Measurements from ENCODE around the gene SMCR8. TPM values are rescaled to one million over a fixed set of nuclear protein-coding genes. Genes with fewer than 3 reads are reported as not detected.
A peak's percentile ranks its signal among the peaks of the same experiment; 100 is the strongest.

The SMCR8 gene
- total RNA-seq, 4 donors from 2014 or later = 16.7 to 25.5 (median 22.4) TPM

- peaks cover 81% of the 10 kb centered on the region for H3K36me3 ChIP-seq
These were observed 28.9 kb downstream of the SMCR8 start for GRCh38 chr17:18344021-18344420.

DNA sequence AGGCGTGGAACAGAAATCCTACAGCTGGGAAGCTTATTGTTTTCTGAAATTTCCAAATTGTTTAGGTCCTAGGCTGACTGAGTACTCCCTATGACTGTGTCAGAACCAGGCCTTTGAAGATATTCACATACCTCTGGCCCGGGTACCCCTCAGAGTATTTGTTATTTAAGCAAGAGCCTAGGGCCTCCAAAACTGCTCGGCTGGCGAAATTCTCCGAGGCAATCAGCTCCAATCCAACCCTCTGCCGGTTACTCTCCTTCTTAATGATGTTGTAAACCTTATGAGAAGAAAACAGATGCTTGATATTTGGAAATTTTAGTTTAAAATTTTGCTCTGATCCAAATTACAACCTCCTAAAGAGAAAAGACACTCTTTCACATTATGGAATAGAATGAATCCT lies 38.4 kb downstream of the SMCR8 start:
- Histone ChIP-seq H3K4me1 (no peaks in the 10 kb centered on the region), H3K4me3 (no peak overlapping the region), H3K27me3 (no peaks in the 10 kb centered on the region), H3K27ac (no peak overlapping the region), H3K36me3 (peaks cover 64% of the 10 kb centered on the region), H3K9me3 (no peaks in the 10 kb centered on the region)
- WGBS = 94% methylated on average over 6 of the region's 6 CpGs
- TF ChIP-seq POLR2A (IDR thresholded peaks at IDR 0.05) (no peak), EP300 (IDR thresholded peaks at IDR 0.05) (no peak), POLR2AphosphoS5 (IDR thresholded peaks at IDR 0.05) (no peak)
- TF ChIP-seq, protein P1, sequence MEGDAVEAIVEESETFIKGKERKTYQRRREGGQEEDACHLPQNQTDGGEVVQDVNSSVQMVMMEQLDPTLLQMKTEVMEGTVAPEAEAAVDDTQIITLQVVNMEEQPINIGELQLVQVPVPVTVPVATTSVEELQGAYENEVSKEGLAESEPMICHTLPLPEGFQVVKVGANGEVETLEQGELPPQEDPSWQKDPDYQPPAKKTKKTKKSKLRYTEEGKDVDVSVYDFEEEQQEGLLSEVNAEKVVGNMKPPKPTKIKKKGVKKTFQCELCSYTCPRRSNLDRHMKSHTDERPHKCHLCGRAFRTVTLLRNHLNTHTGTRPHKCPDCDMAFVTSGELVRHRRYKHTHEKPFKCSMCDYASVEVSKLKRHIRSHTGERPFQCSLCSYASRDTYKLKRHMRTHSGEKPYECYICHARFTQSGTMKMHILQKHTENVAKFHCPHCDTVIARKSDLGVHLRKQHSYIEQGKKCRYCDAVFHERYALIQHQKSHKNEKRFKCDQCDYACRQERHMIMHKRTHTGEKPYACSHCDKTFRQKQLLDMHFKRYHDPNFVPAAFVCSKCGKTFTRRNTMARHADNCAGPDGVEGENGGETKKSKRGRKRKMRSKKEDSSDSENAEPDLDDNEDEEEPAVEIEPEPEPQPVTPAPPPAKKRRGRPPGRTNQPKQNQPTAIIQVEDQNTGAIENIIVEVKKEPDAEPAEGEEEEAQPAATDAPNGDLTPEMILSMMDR (IDR thresholded peaks at IDR 0.05) = no peak
- DNase-seq (ENCODE audit: low spot score in 2 of 2) = no peak

More at GRCh38 chr17:18344021-18344420, 28.9 kb downstream of the SMCR8 start:
- Histone ChIP-seq H3K27me3 (no peaks in the 10 kb centered on the region), H3K9me3 (no peaks in the 10 kb centered on the region), H3K4me1 (no peaks in the 10 kb centered on the region), H3K4me3 (no peak overlapping the region), H3K27ac (no peak overlapping the region)
- DNase-seq (ENCODE audit: low spot score in 2 of 2) = no peak
- TF ChIP-seq EP300 (IDR thresholded peaks at IDR 0.05) (no peak), POLR2AphosphoS5 (IDR thresholded peaks at IDR 0.05) (no peak), POLR2A (IDR thresholded peaks at IDR 0.05) (no peak)
- TF ChIP-seq, protein P1 (IDR thresholded peaks at IDR 0.05) = no peak
- WGBS = 80% methylated on average over 5 of the region's 5 CpGs

DNA sequence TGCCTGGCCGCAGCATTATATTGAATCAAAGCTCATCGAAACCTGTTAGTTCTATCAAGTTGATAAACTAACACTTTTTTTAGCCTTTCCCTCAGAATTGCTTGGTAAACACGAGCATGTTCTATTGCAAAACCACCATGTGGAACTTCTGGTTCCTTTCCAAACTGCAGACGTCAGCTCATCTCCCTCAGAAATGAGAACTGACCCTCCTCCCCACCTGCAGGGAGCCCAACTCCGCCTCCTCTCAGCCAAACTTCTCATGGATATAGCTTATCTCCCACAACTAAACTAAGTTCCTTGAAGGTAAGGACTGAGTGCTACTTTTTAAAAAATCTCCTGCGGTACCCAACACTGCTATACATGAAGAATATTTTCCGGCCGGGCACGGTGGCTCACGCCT lies 41.5 kb downstream of the SMCR8 start:
- TF ChIP-seq EP300 (IDR thresholded peaks at IDR 0.05) = no peak
- TF ChIP-seq, protein P1 (IDR thresholded peaks at IDR 0.05) = no peak
- TF ChIP-seq POLR2AphosphoS5 (IDR thresholded peaks at IDR 0.05) = no peak
- TF ChIP-seq POLR2A (IDR thresholded peaks at IDR 0.05) = no peak
- DNase-seq (ENCODE audit: low spot score in 2 of 2) = peak in 1 of 2 donors; percentile 76
- WGBS = 84% methylated on average over 7 of the region's 10 CpGs
- H3K27me3 ChIP-seq = no peaks in the 10 kb centered on the region
- H3K36me3 ChIP-seq = peaks cover 47% of the 10 kb centered on the region
- no peak overlapping the region for H3K4me3 ChIP-seq
- H3K27ac ChIP-seq = peak overlapping the region; percentile 64
- peaks cover 2% of the 10 kb centered on the region for H3K4me1 ChIP-seq
- no peaks in the 10 kb centered on the region for H3K9me3 ChIP-seq

DNA sequence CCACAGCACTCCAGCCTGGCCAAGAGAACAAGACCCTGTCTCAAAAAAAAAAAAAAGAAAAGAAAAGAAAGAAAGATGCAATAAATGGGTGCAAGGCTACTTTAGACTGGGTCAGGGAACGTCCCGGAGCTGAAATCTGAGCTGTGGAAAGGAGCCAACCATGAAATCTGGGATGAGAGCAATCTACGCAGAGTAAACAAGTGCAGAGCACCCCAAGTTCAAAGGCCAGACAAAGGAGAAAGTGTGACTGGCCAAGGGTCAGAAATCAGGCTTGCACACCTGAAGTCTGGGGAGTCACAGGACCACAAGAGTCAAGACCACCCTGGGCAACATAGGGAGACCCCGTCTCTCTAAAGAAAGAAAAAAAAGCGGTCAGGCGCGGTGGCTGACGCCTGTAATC lies 45.4 kb downstream of the SMCR8 start:
- TF ChIP-seq EP300 (IDR thresholded peaks at IDR 0.05) (no peak), POLR2AphosphoS5 (IDR thresholded peaks at IDR 0.05) (no peak), POLR2A (IDR thresholded peaks at IDR 0.05) (no peak)
- TF ChIP-seq, protein P1 (IDR thresholded peaks at IDR 0.05) = no peak

DNA sequence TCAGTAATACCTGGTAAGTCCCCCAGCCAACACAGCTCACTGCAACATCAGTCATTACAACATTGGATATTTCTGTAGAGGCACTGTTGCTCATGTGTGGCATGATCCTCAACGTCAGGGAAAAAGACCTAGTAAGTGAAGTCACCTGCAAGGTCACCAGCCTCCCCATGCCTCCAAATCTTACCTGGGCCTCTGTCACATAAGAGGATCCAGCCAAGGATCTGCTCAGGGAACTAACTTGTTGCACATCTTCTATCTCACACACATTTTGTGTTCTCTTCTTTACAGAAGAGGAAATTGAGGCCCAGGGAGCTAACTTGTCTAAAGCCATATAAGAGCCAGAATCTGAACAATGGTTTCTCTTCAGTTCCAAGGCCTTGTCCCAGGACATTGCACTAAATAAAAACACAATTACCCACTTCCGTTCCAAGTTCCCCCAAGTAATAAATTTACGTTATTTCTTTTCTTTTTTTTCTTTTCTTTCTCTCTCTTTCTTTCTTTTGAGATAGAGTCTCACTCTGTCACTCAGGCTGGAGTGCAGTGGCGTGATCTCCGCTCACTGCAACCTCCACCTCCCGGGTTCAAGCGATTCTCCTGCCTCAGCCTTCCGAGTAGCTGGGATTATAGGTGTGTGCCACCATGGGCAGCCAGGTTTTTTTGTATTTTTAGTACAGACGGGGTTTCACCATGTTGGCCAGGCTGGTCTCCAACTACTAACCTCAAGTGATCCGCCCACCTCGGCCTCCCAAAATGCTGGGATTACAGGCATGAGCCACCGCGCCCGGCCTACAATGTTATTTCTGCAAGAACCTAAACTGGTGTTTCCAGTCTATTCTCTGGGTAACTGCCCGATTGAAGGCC lies 47.0 kb downstream of the SMCR8 start:
- no peaks in the 10 kb centered on the region for H3K9me3 ChIP-seq
- 39% methylated on average over 11 of the region's 15 CpGs for WGBS
- DNase-seq (ENCODE audit: low spot score in 2 of 2) = no peak
- peaks cover 19% of the 10 kb centered on the region for H3K4me1 ChIP-seq
- H3K27me3 ChIP-seq = no peaks in the 10 kb centered on the region
- peak overlapping the region; percentile 91 for H3K27ac ChIP-seq
- H3K36me3 ChIP-seq = peaks cover 14% of the 10 kb centered on the region
- TF ChIP-seq, protein P1 (IDR thresholded peaks at IDR 0.05) = no peak
- TF ChIP-seq EP300 (IDR thresholded peaks at IDR 0.05) (no peak), POLR2A (IDR thresholded peaks at IDR 0.05) (no peak), POLR2AphosphoS5 (IDR thresholded peaks at IDR 0.05) (no peak)
- H3K4me3 ChIP-seq = peak overlapping the region; percentile 86

More for the DNA sequence above, 45.4 kb downstream of the SMCR8 start:
- Histone ChIP-seq H3K9me3 (no peaks in the 10 kb centered on the region), H3K4me1 (peaks cover 19% of the 10 kb centered on the region), H3K27ac (no peak overlapping the region), H3K27me3 (no peaks in the 10 kb centered on the region), H3K36me3 (peaks cover 16% of the 10 kb centered on the region), H3K4me3 (no peak overlapping the region)
- DNase-seq (ENCODE audit: low spot score in 2 of 2) = no peak
- 89% methylated on average over 8 of the region's 8 CpGs for WGBS
